Measurements from ENCODE around the gene KPNB1.
"Not testable (repeated sequence)": the region's sequence is repeated elsewhere in the genome, so short reads cannot be mapped to it uniquely, and the experiment has no call there.

Gene KPNB1

GRCh38 chr17:47682727-47683126 is 33.0 kb downstream of the KPNB1 start:
- DNase-seq = not testable (repeated sequence)

GRCh38 chr17:47684025-47684424 is 34.3 kb downstream of the KPNB1 start:
- no peak for DNase-seq

GRCh38 chr17:47684535-47685193 is 34.9 kb downstream of the KPNB1 start:
- no peak for DNase-seq

- DNase-seq = no peak
These were observed 36.0 kb downstream of the KPNB1 start for GRCh38 chr17:47685556-47686275.

GRCh38 chr17:47686276-47686635 is 36.5 kb downstream of the KPNB1 start:
- DNase-seq = no peak

GRCh38 chr17:47686664-47687327 is 37.1 kb downstream of the KPNB1 start:
- no peak for DNase-seq

GRCh38 chr17:47687328-47687690 is 37.6 kb downstream of the KPNB1 start:
- no peak for DNase-seq

GRCh38 chr17:47687748-47688147 is 38.0 kb downstream of the KPNB1 start:
- DNase-seq = peak; percentile 44

GRCh38 chr17:47690121-47690520 is 40.4 kb downstream of the KPNB1 start:
- DNase-seq = no peak

GRCh38 chr17:47692137-47692894 is 42.6 kb downstream of the KPNB1 start:
- no peak for DNase-seq

GRCh38 chr17:47692895-47693730 is 43.4 kb downstream of the KPNB1 start:
- no peak for DNase-seq

- DNase-seq = peak; percentile 92
These were observed 44.2 kb downstream of the KPNB1 start, which contains the start of gene TBKBP1 for GRCh38 chr17:47693731-47694580. Gene TBKBP1 (plus strand): TSS chr17:47694161. CDS start chr17:47696113, 1,952 bp downstream.

- peak; percentile 72 for DNase-seq
These were observed 45.1 kb downstream of the KPNB1 start for GRCh38 chr17:47694581-47695428.

- DNase-seq = no peak
These were observed 46.0 kb downstream of the KPNB1 start for GRCh38 chr17:47695429-47696376.

GRCh38 chr17:47696717-47697642 is 47.3 kb downstream of the KPNB1 start:
- DNase-seq = no peak

GRCh38 chr17:47697906-47698711 is 48.4 kb downstream of the KPNB1 start:
- no peak for DNase-seq

Data from retina (tissue), 1 donor.